Uterus (tissue), 2 donors: ENCODE data around the gene DNASE2B.

ENCODE experiments used
- CTCF ChIP-seq, 4 experiments: fragments of 200-600 bp in 2 of 4; fragments of 450-650 bp in 2 of 4; sonication (generic) in 2 of 4; IDR thresholded peaks; one replicate each; pipeline ENCODE4 v1.5.1; 2016 to 2019; ENCODE audit warnings: antibody characterized with exemption in 4 of 4, mild to moderate bottlenecking in 2 of 4, moderate library complexity in 1 of 4
- POLR2A ChIP-seq, 2 donors: fragments of 450-650 bp; IDR thresholded peaks; one replicate each; pipeline ENCODE4 v1.6.1; 2016; ENCODE audit warnings: antibody characterized with exemption in 2 of 2, mild to moderate bottlenecking in 1 of 2, moderate library complexity in 1 of 2

GRCh38 chr1:84355556-84355955 lies 42.7 kb upstream of the DNASE2B start:
- no peak for TF ChIP-seq CTCF (IDR thresholded peaks at IDR 0.05)
- no peak for TF ChIP-seq POLR2A (IDR thresholded peaks at IDR 0.05)
